Measurements from ENCODE around the gene KRTAP12-4.

KRTAP12-4 gene

GRCh38 chr21:44626673-44627143 is 27.8 kb downstream of the KRTAP12-4 start, which contains the start of gene KRTAP10-9 (continued):
- TF ChIP-seq CREB5 (CRISPR knock-in tag; IDR thresholded peaks at IDR 0.05; ENCODE audit: low read depth) (no peak), RARB (CRISPR knock-in tag; IDR thresholded peaks at IDR 0.05) (no peak), TSHZ2 (CRISPR knock-in tag; IDR thresholded peaks at IDR 0.05) (no peak)

GRCh38 chr21:44626262-44626661 is 28.2 kb downstream of the KRTAP12-4 start:
- no peak for ATAC-seq
- TF ChIP-seq ZC3H10 (CRISPR knock-in tag; IDR thresholded peaks at IDR 0.05): no peak
- TF ChIP-seq PATZ1 (CRISPR knock-in tag; IDR thresholded peaks at IDR 0.05; ENCODE audit: borderline replicate concordance): no peak
- TF ChIP-seq TCF4 (CRISPR knock-in tag; IDR thresholded peaks at IDR 0.05; ENCODE audit: borderline replicate concordance): no peak
- no peak for TF ChIP-seq ESRRG (CRISPR knock-in tag; IDR thresholded peaks at IDR 0.05)
- TF ChIP-seq OSR1 (CRISPR knock-in tag; IDR thresholded peaks at IDR 0.05): no peak
- no peak for TF ChIP-seq RARB (CRISPR knock-in tag; IDR thresholded peaks at IDR 0.05)
- TF ChIP-seq CSRNP3 (CRISPR knock-in tag; IDR thresholded peaks at IDR 0.05): no peak
- TF ChIP-seq BACH2 (CRISPR knock-in tag; IDR thresholded peaks at IDR 0.05; ENCODE audit: borderline replicate concordance): no peak
- TF ChIP-seq ZNF70 (CRISPR knock-in tag; IDR thresholded peaks at IDR 0.05): no peak
- no peak for TF ChIP-seq CREB5 (CRISPR knock-in tag; IDR thresholded peaks at IDR 0.05; ENCODE audit: low read depth)

- no peak for ATAC-seq
- TF ChIP-seq TSHZ2 (CRISPR knock-in tag; IDR thresholded peaks at IDR 0.05) (no peak), ZFP30 (CRISPR knock-in tag; IDR thresholded peaks at IDR 0.05) (no peak), ESRRG (CRISPR knock-in tag; IDR thresholded peaks at IDR 0.05) (no peak), CSRNP3 (CRISPR knock-in tag; IDR thresholded peaks at IDR 0.05) (no peak), ARNTL (CRISPR knock-in tag; IDR thresholded peaks at IDR 0.05; ENCODE audit: borderline replicate concordance, low read depth) (no peak), TOX (CRISPR knock-in tag; IDR thresholded peaks at IDR 0.05; ENCODE audit: borderline replicate concordance) (no peak), RARB (CRISPR knock-in tag; IDR thresholded peaks at IDR 0.05) (no peak), ZFP3 (CRISPR knock-in tag; IDR thresholded peaks at IDR 0.05) (no peak), CSDC2 (CRISPR knock-in tag; IDR thresholded peaks at IDR 0.05) (no peak), ZC3H10 (CRISPR knock-in tag; IDR thresholded peaks at IDR 0.05) (no peak), ZNF565 (CRISPR knock-in tag; conservative IDR thresholded peaks at IDR 0.05; ENCODE audit: low read depth) (no peak), OSR1 (CRISPR knock-in tag; IDR thresholded peaks at IDR 0.05) (no peak), ZNF8 (CRISPR knock-in tag; IDR thresholded peaks at IDR 0.05) (no peak), TCF4 (CRISPR knock-in tag; IDR thresholded peaks at IDR 0.05; ENCODE audit: borderline replicate concordance) (no peak), BACH2 (CRISPR knock-in tag; IDR thresholded peaks at IDR 0.05; ENCODE audit: borderline replicate concordance) (no peak), PATZ1 (CRISPR knock-in tag; IDR thresholded peaks at IDR 0.05; ENCODE audit: borderline replicate concordance) (no peak), ZNF70 (CRISPR knock-in tag; IDR thresholded peaks at IDR 0.05) (no peak), PPARA (CRISPR knock-in tag; IDR thresholded peaks at IDR 0.05; ENCODE audit: borderline replicate concordance) (no peak), CREB5 (CRISPR knock-in tag; IDR thresholded peaks at IDR 0.05; ENCODE audit: low read depth) (no peak)
Observed at GRCh38 chr21:44625756-44626155, 28.7 kb downstream of the KRTAP12-4 start.
